SK-N-SH treated with all-trans-retinoic acid at 6 μM for 48 hours (cell line): ENCODE data around the gene BTN2A1.

Source experiments
- ATAC-seq: fragments of 200-7000 bp; cut with Tn5 transposase; 3 replicates; pipeline ENCODE4 v1.9.1; 2020; ENCODE audit warnings: mild to moderate bottlenecking, moderate library complexity
- ARNTL ChIP-seq: fragments of 450-650 bp; formaldehyde crosslinking; IDR thresholded peaks from 2 replicates; pipeline ENCODE4 v1.5.0; 2020; ENCODE audit warnings: low read depth, mild to moderate bottlenecking, moderate library complexity, borderline replicate concordance
- BACH2 ChIP-seq: fragments of 250-450 bp; sonication (Bioruptor Pico); IDR thresholded peaks from 2 replicates; pipeline ENCODE4 v1.9.0; 2021; ENCODE audit warnings: mild to moderate bottlenecking, borderline replicate concordance
- CSDC2 ChIP-seq: fragments of 250-450 bp; sonication (Bioruptor Pico); IDR thresholded peaks from 2 replicates; pipeline ENCODE4 v1.5.0; 2020; ENCODE audit warnings: mild to moderate bottlenecking, moderate library complexity
- PPARA ChIP-seq: fragments of 250-450 bp; sonication (Bioruptor Pico); IDR thresholded peaks from 2 replicates; pipeline ENCODE4 v1.5.0; 2020; ENCODE audit warnings: mild to moderate bottlenecking, borderline replicate concordance
- RARB ChIP-seq: fragments of 250-450 bp; sonication (Bioruptor Pico); IDR thresholded peaks from 2 replicates; pipeline ENCODE4 v1.8.0; 2021; ENCODE audit warnings: mild to moderate bottlenecking, moderate library complexity
- TCF4 ChIP-seq: fragments of 250-450 bp; sonication (Bioruptor Pico); IDR thresholded peaks from 2 replicates; pipeline ENCODE4 v1.8.0; 2021; ENCODE audit warnings: mild to moderate bottlenecking, moderate library complexity, borderline replicate concordance
- ZC3H10 ChIP-seq: fragments of 250-450 bp; sonication (Bioruptor Pico); IDR thresholded peaks from 2 replicates; pipeline ENCODE4 v1.5.1; 2021; ENCODE audit warnings: mild to moderate bottlenecking, moderate library complexity
- ZNF565 ChIP-seq: fragments of 450-650 bp; formaldehyde crosslinking; conservative IDR thresholded peaks from 2 replicates; pipeline ENCODE4 v1.5.0; 2020; ENCODE audit warnings: low read depth, mild to moderate bottlenecking, moderate library complexity
- ZNF70 ChIP-seq: fragments of 450-650 bp; formaldehyde crosslinking; IDR thresholded peaks from 2 replicates; pipeline ENCODE4 v1.5.0; 2020; ENCODE audit warnings: mild to moderate bottlenecking, moderate library complexity
- TF ChIP-seq, protein P1 (sequence below): fragments of 250-450 bp; sonication (Bioruptor Pico); IDR thresholded peaks from 2 replicates; pipeline ENCODE4 v1.5.1; 2021; ENCODE audit warnings: mild to moderate bottlenecking, moderate library complexity
- TF ChIP-seq, protein P2 (sequence below): fragments of 250-450 bp; sonication (Bioruptor Pico); IDR thresholded peaks from 2 replicates; pipeline ENCODE4 v1.5.0; 2020; ENCODE audit warnings: mild to moderate bottlenecking, moderate library complexity
- TF ChIP-seq, protein P3 (sequence below): fragments of 250-450 bp; sonication (Bioruptor Pico); IDR thresholded peaks from 2 replicates; pipeline ENCODE4 v1.8.0; 2021; ENCODE audit warnings: low read depth, mild to moderate bottlenecking, moderate library complexity, borderline replicate concordance
- TF ChIP-seq, protein P4 (sequence below): fragments of 250-450 bp; sonication (Bioruptor Pico); IDR thresholded peaks from 2 replicates; pipeline ENCODE4 v1.8.0; 2020; ENCODE audit warnings: mild to moderate bottlenecking, moderate library complexity, borderline replicate concordance
- TF ChIP-seq, protein P5 (sequence below): fragments of 250-450 bp; sonication (Bioruptor Pico); IDR thresholded peaks from 2 replicates; pipeline ENCODE4 v1.5.1; 2020; ENCODE audit warnings: low read depth, mild to moderate bottlenecking, moderate library complexity

The BTN2A1 gene

DNA sequence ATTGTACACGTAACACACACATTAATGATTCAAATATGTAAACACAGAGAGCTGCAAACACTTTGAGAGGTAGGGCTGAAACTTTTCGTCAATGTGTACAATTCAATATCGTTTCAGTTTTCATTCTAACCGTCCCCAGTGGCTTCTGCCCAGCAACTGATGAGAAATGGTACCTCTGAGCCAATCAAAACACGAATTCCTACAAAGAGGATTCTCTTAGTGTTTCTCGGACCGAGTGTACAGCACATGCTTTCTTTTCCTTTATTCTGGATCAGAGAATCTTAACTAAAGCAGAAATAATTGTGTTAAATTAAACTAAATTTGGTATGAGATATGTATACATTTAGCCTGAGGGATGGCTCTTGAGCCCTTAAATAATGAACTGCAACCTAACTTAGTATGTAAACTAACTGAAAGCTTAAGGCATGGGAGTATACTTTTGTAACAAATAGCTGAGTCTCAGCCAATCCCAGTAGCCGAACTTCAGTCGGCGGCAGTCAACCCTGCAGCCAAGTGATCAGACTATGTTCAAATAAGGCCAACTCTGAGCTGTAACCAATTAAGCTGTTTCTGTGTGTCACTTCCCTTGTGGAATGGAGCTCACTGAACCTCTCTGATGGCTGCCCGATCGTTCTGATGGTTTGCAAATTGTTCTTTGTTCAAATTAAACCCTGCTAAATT, 16.1 kb downstream of the BTN2A1 start (continued):
- no peak for TF ChIP-seq ARNTL (CRISPR knock-in tag)
- TF ChIP-seq, protein P1, sequence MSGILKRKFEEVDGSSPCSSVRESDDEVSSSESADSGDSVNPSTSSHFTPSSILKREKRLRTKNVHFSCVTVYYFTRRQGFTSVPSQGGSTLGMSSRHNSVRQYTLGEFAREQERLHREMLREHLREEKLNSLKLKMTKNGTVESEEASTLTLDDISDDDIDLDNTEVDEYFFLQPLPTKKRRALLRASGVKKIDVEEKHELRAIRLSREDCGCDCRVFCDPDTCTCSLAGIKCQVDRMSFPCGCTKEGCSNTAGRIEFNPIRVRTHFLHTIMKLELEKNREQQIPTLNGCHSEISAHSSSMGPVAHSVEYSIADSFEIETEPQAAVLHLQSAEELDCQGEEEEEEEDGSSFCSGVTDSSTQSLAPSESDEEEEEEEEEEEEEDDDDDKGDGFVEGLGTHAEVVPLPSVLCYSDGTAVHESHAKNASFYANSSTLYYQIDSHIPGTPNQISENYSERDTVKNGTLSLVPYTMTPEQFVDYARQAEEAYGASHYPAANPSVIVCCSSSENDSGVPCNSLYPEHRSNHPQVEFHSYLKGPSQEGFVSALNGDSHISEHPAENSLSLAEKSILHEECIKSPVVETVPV (CRISPR knock-in tag), result no peak

DNA sequence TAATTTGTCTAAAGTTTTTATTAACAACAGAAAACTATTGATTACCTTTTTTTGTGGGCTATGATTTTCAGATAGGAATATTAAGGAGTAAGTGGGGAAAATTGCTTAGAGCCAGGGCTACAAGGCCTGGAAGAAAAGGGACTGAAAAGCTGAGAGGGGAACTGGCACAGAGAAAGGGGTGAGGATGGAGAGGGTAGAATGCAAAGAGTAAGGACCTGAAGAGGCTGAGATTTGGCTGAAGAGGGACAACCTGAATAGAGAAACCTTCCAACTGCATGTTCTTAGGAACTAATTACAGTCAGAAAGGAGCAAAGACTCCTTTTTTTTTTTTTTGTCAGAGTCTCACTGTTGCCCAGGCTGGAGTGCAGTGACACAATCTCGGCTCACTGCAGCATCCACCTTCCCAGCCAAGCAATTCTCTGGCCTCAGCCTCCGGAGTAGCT, 16.7 kb downstream of the BTN2A1 start:
- TF ChIP-seq RARB (CRISPR knock-in tag), result no peak
- TF ChIP-seq, protein P1 (CRISPR knock-in tag), result no peak
- TF ChIP-seq, protein P2, sequence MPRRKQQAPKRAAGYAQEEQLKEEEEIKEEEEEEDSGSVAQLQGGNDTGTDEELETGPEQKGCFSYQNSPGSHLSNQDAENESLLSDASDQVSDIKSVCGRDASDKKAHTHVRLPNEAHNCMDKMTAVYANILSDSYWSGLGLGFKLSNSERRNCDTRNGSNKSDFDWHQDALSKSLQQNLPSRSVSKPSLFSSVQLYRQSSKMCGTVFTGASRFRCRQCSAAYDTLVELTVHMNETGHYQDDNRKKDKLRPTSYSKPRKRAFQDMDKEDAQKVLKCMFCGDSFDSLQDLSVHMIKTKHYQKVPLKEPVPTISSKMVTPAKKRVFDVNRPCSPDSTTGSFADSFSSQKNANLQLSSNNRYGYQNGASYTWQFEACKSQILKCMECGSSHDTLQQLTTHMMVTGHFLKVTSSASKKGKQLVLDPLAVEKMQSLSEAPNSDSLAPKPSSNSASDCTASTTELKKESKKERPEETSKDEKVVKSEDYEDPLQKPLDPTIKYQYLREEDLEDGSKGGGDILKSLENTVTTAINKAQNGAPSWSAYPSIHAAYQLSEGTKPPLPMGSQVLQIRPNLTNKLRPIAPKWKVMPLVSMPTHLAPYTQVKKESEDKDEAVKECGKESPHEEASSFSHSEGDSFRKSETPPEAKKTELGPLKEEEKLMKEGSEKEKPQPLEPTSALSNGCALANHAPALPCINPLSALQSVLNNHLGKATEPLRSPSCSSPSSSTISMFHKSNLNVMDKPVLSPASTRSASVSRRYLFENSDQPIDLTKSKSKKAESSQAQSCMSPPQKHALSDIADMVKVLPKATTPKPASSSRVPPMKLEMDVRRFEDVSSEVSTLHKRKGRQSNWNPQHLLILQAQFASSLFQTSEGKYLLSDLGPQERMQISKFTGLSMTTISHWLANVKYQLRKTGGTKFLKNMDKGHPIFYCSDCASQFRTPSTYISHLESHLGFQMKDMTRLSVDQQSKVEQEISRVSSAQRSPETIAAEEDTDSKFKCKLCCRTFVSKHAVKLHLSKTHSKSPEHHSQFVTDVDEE, result no peak
- TF ChIP-seq, protein P3, sequence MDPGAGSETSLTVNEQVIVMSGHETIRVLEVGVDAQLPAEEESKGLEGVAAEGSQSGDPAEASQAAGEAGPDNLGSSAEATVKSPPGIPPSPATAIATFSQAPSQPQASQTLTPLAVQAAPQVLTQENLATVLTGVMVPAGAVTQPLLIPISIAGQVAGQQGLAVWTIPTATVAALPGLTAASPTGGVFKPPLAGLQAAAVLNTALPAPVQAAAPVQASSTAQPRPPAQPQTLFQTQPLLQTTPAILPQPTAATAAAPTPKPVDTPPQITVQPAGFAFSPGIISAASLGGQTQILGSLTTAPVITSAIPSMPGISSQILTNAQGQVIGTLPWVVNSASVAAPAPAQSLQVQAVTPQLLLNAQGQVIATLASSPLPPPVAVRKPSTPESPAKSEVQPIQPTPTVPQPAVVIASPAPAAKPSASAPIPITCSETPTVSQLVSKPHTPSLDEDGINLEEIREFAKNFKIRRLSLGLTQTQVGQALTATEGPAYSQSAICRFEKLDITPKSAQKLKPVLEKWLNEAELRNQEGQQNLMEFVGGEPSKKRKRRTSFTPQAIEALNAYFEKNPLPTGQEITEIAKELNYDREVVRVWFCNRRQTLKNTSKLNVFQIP (CRISPR knock-in tag), result no peak
- no peak for TF ChIP-seq BACH2 (CRISPR knock-in tag)

DNA sequence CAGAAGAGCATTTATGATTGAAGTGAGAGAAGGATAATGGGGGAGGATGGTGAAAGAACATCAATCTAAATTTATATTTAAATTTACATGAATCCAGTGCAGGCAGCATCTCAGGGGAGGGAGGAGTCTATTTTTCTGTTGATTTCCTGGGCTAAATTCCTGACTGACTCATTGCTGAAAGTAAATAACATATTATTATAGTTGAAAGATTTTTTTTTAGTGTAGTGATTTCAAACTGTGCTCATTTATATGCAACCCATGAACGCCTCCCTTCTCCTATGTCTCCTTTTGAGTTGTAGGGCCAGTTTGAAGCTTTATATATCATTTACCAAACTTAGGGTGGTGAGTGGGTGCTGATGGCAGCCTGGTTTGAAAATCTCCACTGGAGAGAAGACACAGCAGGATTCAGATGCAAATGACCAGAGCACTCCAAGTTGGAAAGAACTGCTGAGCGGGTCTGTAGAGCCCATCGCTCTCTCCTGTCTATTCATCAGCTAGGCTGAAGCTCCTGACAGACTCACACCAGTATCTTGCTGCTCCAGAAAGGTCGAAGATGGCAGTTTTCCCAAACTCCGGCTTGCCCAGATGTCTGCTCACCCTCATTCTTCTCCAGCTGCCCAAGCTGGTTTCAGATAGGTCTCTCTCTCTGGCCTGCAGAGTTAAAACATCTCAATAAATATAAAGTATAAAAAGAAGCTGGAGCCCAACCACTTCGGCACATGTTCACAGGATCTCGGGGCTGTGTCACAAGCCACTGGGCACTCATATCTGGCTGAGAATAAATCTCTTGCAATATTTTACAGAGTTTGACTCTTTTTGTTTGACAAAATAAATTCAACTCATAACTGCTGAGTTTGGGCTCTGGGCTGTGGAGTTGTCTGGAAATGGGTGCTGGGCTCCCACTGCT, 18.3 kb downstream of the BTN2A1 start:
- no peak for ATAC-seq
- no peak for TF ChIP-seq CSDC2
- TF ChIP-seq, protein P4, sequence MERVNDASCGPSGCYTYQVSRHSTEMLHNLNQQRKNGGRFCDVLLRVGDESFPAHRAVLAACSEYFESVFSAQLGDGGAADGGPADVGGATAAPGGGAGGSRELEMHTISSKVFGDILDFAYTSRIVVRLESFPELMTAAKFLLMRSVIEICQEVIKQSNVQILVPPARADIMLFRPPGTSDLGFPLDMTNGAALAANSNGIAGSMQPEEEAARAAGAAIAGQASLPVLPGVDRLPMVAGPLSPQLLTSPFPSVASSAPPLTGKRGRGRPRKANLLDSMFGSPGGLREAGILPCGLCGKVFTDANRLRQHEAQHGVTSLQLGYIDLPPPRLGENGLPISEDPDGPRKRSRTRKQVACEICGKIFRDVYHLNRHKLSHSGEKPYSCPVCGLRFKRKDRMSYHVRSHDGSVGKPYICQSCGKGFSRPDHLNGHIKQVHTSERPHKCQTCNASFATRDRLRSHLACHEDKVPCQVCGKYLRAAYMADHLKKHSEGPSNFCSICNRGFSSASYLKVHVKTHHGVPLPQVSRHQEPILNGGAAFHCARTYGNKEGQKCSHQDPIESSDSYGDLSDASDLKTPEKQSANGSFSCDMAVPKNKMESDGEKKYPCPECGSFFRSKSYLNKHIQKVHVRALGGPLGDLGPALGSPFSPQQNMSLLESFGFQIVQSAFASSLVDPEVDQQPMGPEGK (CRISPR knock-in tag), result no peak
- TF ChIP-seq, protein P2, result no peak
- TF ChIP-seq ZC3H10 (CRISPR knock-in tag), result no peak
- TF ChIP-seq PPARA, result no peak
- TF ChIP-seq, protein P5, sequence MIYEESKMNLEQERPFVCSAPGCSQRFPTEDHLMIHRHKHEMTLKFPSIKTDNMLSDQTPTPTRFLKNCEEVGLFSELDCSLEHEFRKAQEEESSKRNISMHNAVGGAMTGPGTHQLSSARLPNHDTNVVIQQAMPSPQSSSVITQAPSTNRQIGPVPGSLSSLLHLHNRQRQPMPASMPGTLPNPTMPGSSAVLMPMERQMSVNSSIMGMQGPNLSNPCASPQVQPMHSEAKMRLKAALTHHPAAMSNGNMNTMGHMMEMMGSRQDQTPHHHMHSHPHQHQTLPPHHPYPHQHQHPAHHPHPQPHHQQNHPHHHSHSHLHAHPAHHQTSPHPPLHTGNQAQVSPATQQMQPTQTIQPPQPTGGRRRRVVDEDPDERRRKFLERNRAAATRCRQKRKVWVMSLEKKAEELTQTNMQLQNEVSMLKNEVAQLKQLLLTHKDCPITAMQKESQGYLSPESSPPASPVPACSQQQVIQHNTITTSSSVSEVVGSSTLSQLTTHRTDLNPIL (CRISPR knock-in tag), result no peak
- no peak for TF ChIP-seq TCF4 (CRISPR knock-in tag)
- no peak for TF ChIP-seq ZNF565 (CRISPR knock-in tag)
- no peak for TF ChIP-seq ZNF70 (CRISPR knock-in tag)
- TF ChIP-seq, all 23 proteins: peak for 0

More for the DNA sequence above, 16.7 kb downstream of the BTN2A1 start:
- ATAC-seq, result peak; percentile 14
